Prostate gland (tissue), 2 donors: ENCODE measurements around the gene WWOX.

Experiments
- CTCF ChIP-seq, 4 experiments: fragments of 200-600 bp in 2 of 4; fragments of 450-650 bp in 2 of 4; sonication (generic) in 2 of 4; IDR thresholded peaks; 1 replicate in 3 of 4; 2 replicates in 1 of 4; pipeline ENCODE4 v1.5.1; 2016 to 2019; ENCODE audit warnings: antibody characterized with exemption in 4 of 4, mild to moderate bottlenecking in 2 of 4, moderate library complexity in 2 of 4
- POLR2A ChIP-seq: fragments of 450-650 bp; IDR thresholded peaks from one replicate; pipeline ENCODE4 v1.6.1; 2016; ENCODE audit warnings: antibody characterized with exemption, mild to moderate bottlenecking

GRCh38 chr16:78869492-78869891, 770.0 kb downstream of the WWOX start:
- TF ChIP-seq CTCF (IDR thresholded peaks at IDR 0.05): no peak
- no peak for TF ChIP-seq POLR2A
